Kidney capillary endothelial cell (primary cell): Measurements from ENCODE around the gene RRP1B.
"Not testable (repeated sequence)": the region's sequence is repeated elsewhere in the genome, so short reads cannot be mapped to it uniquely, and the experiment has no call there.

Experiments
- DNase-seq: peaks from one replicate; pipeline ENCODE4 v3.0.0-alpha.2; 2018; ENCODE audit warnings: low spot score

RRP1B gene

DNA sequence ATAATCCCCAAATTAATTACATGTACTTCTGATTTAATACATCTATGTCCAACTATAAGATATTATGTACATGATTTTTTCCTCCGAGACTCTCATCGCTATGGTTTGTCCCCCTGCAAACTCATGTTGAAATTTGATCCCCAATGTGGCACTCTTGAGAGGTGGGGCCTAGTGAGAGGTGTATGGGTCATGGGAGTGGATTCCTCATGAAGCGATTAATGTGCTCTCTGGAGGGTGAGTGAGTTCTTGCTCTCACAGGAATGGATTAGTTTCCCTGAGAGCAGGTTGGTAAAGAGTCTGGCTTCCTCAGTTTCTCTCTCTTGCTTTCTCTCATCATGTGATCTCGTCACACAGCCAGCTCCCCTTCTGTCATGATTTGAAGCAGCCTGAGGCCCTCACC lies 16.2 kb upstream of the RRP1B start:
- DNase-seq: no peak

DNA sequence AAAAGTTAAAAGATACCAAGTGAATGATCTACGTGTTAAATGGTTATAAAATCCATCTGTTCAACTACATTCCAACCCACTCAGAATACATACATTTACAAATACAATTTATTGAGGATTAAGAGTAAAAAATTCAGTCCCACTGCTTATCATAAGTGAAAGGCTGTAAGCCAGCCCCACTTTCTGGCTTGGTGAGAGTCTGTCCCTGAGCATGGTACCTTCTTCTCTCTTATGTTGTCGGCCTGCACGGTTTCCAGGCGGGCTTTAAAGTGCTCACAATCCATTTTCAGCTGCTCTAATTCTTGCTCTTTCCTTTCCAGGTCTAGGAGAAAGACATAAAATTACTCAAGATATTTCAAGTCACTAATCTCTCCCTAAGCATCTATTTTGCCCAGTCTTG lies 15.3 kb upstream of the RRP1B start:
- DNase-seq: no peak

DNA sequence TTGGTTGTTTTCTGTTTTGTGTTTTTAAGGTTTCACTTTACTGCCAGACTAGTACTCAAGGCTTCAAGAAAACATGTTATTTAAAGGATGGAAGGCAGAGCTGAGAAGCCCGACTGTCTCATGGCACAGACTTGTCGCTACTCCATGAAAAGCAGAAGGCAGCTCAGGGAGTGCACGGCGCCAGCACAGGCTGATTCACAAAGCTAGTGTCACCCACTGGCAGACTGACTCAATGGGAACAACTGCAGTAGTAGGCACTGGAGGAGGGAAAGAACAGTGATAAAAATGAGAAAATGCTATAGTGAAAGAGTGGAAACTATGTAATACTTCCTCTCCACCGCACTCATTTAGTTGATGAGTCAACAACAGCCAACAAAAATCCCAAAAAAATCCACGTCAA lies 14.8 kb upstream of the RRP1B start:
- DNase-seq: no peak

DNA sequence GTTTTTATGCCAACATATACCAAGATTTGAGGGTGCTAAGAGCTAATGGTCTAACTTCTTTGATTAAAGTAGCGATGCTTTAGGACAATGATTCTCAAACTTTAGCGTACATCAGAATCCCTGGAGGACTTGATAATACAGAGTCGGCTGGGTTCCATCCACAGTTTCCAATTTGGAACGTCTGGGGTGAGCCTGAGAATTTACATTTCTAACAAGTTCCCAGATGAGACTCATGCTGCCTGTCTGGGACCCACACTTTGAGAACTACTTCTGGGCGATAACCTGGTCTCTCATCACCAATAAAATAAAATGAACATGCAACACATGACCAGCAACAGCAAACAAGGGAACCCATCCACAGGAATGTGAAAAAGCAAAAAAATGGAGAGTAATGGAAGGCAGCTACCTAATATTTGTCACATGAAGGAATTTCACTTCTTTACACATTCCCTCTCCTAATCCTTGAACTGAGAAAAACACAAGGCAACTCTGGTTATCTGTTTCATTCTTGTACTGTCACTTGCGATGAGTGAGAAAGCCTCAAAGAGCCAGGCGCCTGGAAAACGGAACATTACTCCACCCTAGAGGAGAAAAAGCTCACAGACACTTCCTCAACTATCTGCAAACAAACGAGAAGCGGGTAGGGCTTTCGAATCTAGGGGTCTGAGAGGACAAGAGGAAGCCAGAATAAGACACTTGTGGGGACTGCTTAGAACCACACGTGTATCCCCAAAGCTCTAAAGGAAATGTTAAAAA lies 14.0 kb upstream of the RRP1B start:
- DNase-seq: peak; percentile 78

DNA sequence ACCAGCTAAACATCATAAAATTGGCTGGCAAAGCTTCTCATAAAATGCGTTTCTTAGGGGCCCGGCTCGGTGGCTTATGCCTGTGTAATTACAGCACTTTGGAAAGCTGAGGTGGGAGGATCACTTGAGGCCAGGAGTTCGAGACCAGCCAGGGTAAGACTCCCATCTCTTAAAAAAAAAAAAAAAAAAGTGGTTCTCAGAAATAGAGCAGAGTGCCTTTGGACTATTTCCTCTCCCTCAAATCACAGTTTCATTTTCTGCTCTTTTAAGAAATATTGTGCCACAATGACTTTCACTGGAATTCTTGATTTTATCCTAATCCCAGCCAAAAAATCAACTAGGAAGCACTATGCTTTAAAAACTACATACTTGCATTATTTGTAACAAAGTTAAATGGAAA lies 13.4 kb upstream of the RRP1B start:
- no peak for DNase-seq

DNA sequence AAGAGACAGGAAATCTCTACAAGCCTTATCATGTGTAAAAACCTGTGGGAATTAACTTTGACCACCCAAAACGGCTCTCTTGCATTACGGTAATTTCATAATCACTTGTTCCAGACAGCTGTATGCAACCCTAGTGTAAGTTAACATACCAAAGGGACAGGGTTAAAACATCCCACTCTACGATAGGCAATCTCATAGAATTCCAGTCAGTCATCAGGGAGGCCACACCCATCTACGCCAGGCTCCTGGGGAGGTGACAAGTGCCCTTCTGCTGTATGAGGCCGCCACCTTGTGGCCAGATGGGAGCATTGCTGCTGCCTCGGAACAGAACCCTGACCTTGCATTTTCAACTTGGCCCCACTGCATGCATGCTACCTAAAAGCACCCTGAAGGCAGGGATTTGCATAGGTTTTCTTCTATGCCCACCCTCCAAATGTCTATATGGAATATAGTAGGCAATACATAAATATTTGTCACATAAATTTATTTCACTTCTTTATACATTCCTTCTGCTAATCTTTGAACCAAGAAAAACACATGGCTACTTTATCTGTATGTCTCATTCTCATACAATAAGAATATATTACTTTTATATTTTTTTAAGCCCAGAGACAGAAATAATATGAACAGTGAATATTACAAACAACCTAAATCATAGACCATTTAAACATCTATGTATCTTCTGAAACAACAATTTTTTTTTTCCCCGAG lies 12.7 kb upstream of the RRP1B start:
- peak; percentile 92 for DNase-seq

DNA sequence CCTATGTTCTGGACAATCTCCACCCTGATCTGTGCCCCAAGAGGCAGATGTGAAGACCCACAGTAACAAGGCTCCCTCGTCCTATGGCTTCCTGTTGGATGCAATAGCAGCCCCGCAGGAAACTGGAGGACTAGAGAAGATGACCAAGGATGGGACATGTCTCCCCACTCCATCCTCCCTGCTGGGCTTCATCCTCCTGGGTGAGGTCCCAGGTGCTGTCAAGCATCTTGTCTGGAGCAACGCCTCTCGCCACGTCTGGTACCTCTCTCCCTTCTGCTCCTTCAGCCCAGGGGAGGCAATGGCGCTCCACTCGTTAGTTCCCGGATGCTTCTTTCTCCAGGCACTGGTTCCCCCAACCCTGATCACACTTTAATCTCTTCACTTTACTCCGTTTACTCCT lies 11.2 kb upstream of the RRP1B start:
- no peak for DNase-seq

DNA sequence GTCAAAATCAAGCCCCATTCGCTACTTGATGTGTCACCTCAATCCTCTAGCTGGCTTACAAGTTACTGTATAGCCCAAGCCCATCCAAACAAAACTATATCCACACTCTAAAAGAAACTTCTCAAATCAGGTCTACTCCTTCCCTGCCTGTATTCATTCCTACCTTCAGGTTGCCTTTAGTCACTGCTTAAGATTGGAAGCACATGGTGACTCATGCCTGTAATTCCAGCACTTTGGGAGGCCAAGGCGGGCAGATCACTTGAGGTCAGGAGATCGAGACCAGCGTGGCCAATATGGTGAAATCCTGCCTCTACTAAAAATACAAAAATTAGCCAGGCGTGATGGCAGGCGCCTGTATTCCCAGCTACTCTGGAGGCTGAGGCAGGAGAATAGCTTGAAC lies 7.4 kb upstream of the RRP1B start:
- not testable (repeated sequence) for DNase-seq

DNA sequence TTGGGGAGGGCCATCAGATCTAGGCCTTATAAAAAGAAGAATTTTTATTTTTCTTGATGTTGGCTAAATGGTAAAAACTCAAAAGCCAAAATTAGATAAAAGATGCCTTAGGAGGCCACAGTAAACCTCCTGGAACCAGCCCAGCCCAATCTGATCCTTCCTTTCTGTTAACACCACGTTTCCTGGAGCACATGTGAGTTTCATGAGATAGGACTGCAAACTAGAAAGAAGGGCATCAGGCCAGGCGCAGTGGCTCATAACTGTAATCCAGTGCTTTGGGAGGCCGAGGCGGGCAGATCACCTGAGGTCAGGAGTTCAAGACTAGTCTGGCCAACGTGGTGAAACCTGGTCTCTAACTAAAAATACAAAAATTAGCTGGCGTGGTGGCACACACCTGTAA lies 6.7 kb upstream of the RRP1B start:
- DNase-seq: no peak

DNA sequence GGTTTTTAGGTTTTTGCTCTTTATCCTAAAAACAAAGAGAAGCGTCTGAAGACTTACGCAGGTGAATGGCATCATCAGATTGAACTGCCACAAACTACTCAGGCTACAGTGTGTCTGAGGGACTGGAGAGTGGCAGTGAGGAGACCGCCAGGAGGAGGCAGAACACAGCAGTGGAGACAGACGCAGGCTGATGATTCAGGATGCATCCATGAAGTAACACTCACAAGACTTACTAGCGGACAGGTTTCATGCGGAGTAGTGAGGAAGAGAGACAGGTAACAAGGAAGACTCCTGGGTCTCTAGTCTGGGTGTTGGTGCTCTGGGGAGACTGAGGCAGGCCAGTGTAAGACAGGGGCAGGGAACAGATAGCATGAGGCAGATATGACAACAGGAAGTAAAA lies 5.7 kb upstream of the RRP1B start:
- no peak for DNase-seq

DNA sequence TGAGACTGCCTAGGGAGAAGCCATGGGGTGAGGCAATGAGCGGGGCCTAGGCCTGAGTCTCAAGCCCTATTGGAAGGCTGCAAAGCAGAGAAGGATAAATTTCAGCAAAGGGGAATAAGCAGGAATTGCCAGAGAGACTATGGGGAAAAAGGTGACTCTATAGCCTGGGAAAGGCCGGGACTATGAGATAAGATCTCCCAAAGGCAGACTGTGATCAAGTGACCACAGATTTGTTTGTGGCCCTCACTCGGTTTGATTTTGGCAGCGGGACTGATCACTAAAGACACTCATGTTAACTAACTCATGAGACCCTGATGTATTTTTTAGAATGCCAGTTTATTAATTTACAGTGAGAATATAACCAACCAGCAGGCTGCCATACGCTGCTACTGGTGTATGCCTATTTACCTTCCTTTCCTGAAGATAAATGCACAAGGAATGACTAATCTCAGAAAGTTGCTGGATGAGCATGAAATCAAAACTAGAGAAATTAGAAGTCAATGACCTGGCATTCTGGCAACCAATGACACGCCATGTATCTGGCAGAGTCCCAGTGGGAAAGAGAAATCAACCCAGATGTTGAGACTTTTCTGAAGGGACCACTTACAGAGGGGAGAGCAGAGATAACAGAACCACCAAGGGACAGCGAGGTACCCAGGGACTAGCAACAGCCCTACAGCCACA lies 4.4 kb upstream of the RRP1B start:
- no peak for DNase-seq

DNA sequence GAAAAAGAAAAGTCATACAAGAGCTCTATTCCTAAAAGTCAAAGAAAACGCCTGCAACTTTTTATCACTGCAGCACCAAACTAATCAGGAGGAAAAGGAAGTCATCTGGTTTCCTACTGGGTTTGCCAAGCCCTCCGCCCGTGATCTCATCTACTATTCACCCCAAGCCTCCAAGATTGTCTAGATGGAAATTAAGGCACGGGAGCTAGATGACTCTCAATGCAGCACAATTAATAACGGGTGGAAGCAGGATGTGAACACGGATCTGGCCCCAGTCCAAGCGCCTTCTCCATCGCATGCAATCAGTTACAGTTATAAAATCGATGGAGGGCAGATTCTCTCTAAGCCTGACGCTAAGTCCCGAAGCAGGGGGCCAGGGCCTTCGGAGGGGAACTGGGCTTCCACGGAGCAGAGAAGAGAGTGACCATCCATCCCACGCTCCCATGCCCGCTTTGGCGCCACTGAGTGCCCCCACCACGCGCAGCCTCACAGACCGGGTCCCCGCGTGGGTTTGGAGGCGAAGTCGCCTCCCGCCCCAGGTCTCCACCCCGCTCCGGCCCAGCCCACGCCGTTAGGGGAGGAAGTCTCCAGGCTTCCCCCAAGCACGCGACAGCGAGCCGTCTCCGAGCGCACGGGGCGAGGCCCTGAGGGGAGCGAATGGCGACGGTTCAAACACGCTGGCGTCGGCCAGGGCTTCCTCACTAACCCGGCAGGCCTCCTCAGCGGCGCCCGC lies 1.8 kb upstream of the RRP1B start:
- DNase-seq: peak; percentile 82

DNA sequence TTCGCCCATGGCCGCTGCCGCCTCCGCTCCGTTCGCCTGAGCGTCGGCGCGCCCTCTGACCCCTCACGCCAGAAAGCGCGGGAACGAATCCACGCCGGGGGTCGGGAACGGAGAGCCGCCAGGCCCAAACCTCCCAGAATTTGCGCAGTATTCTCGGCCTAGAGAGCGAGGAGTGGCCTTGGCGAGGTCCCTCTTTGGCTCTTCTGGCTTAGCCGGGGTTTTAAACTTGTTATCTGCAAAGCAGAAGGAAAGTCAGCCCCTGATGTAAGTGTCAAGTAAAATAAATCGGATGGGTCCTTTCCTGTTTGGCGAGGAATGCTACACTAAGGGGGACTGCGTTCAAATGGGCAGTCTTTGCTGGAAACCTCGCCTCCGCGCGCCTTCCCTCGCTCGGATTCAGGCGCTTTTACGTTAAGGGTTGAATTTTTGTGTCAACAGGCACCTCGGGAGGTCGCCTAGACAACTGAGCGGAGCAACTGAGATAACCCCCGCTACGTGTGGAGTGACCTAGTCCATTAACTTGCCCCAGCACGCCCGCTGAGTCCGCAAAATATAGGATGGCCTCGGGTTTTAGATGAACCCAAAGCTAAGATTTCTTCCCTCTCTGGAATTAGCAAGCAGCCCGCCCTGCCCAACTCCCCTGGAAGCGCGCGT lies 1.1 kb upstream of the RRP1B start:
- no peak for DNase-seq

DNA sequence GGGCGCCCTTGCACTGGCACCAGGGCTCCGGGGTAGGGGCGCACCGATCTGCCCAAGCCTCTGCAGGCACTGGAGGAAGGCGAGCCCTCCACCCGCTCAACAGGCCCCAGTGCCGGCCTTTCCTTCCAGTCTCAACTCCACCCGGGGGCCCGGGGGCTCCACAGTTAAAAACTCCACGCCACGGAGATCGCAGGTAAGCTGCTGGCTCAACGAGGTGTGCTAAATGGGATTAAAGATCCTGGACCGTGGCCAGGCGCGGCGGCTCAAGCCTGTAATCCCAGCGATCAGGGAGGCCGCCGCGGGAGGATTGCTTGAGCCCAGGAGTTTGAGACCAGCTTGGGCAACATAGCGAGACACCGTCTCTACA lies 608 bp upstream of the RRP1B start:
- DNase-seq: no peak

DNA sequence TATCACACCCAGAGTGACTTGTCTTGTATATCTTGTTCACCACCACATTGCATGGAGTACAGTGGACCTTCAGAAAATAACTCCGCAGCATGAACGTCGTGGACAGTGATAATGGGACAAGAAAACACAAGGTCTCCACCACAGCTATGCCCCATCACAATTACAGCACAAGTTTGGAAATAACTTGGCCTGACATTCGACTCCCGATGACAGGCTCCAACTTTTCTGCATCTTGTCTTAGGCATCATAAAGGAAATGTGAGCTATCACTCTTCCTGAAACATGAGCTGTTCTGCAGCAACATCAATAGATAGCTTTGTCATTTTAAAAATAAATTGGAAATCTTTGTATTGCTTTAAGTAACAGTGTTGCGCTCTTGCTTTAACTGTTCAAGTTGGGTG lies 2.9 kb downstream of the RRP1B start:
- DNase-seq: no peak

DNA sequence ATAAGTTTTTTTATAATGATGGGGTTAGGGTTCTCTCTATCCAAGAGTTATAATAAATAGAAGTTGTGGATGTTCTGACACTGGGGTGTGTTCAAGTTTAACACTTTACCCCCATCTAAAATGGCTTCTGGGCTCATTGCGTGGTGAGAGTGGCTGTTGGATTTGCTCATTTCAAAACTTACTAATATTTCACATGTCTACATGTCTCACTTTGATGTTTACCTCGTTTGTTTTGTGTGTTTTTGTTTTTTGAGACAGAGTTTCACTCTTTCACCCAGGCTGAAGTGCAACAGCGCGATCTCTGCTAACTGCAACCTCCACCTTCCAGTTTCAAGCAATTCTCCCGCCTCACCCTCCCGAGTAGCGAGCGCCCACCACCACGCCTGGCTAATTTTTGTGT lies 3.7 kb downstream of the RRP1B start:
- DNase-seq: no peak

DNA sequence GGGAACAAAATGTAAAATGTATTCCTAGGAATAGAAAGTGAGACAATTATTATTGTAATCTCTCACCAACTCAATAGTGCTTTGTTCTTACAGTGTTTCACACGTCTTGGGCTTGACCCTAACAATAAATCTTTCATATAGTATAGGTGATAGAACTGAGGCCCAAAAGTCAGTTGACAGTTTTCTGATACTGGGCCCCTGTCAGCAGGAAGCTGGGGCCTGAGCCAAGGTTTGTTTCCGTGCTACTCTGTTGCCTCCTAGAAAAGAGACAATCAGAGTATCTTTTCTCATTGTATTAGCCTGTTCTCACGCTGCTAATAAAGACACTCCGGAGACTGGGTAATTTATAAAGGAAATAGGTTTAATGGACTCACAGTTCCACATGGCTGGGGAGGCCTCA lies 5.0 kb downstream of the RRP1B start:
- no peak for DNase-seq

DNA sequence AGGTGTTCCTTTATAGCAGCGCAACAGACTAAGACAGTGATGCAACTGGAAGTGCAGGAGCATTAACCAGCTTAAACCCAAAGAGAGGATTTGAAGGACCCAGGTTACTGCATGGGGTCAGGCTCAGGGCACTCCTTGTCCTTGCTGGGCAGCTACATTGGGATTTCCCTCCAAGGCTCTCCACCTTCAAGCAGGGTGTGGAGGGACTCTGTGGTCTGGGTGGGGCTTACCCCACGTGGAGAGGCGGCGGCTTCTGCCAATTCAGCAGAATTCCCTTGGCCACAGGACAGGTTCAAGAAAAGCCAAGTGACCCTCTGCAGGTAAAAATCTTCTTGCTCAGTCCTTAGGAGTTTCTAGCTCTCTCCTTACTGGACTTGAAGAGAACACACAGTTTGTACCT lies 6.5 kb downstream of the RRP1B start:
- no peak for DNase-seq

DNA sequence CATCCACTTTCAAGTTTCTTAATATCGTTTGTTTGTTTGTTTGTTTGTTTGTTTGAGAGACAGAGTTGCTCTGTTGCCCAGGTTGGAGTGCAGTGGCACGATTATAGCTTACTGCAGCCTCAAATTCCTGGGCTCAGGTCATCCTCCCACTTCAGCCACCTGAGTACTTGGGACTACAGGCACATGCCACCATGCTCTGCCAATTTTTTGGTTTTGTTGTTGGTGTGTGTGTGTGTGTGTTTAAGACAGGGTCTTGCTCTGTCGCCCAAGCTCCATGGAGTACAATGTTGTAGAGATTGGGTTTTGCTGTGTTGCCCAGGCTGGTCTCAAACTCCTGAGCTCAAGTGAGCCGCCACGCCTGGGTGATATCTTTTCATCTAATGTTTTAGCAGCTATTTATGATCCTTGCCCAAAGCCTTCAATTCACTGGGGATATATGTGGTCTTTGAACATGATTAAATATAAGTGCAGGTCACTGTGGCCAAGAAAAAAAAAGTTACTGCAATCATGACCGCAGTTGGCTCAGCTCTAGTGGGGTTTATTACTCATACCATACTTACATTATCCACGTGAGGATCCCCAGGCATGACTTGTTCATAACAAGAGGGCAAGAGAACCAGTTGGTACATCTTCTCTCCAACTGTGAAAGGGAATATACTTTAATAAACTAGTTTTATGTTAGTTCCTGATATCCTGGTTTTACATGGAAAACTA lies 8.0 kb downstream of the RRP1B start:
- DNase-seq: no peak

DNA sequence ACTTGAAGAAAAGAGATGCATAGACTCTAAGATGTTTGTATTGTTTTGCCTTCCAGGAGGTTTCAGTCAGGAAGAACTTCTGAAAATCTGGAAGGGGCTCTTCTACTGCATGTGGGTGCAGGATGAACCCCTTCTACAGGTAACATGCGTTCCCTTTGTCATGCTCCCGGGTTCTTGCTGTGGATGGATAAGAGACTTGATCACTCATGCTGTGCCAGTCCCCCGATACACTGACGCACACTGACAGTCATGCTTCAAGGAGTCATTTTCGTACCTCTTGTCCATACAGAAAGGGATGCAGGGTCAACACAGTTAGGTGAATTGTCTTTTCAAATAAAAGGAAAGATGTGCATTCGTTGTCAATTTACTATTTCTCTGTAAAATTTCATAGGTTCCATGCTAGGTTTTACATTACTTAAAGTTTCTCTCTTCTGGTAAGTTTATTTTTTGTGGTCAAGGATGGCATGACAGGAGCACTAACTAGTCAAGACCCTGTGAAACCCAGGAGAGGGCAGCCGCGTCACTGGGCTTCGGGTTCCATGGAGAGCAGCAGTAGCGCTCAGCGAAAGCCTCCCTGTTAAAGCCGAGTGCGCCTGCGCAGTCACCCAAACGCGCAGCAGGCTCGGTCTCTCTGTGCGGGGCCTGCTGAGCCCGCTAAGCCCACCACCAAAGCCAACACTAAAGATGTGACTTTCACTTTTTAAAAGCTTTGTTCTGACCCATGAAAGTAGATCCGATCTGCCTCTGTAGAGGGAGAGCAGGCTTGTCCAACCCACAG lies 10.7 kb downstream of the RRP1B start:
- no peak for DNase-seq

DNA sequence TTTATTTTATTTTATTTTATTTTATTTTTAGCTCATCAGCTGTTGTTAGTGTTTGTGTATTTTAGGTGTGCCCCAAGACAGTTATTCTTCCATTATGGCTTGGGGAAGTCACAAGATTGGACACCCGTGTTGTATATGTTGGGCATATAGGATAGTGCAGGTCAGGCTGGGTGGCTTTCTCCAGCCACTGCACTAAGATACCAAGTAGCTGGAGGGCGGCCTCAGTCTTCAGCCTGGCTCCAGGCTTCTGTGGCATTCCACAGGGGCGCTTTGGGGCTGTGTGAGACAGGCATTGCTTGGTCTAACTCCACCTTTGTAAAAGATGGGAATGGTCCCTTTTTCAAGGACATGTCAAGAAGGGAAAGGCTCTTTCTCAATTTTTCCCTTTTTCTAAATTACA lies 16.5 kb downstream of the RRP1B start:
- no peak for DNase-seq
